H9 (cell line): ENCODE results near the gene HS1BP3. TPM values are rescaled to one million over a fixed set of nuclear protein-coding genes. Genes with fewer than 3 reads are reported as not detected.

Experiments used
- DNase-seq: peaks from one replicate; pipeline ENCODE4 v3.0.0-alpha.2; 2017
- H2AFZ ChIP-seq: one replicate; pipeline ENCODE4 v1.6.1; 2013; ENCODE audit warnings: mild to moderate bottlenecking, low read length, control low read depth, moderate library complexity
- H2AK5ac ChIP-seq: 2 replicates; pipeline ENCODE4 v1.6.1; 2013; ENCODE audit warnings: low read length, control low read depth, mixed read lengths; ENCODE audit not compliant: insufficient read length
- H2BK120ac ChIP-seq: one replicate; pipeline ENCODE4 v1.6.1; 2013; ENCODE audit warnings: low read depth, mild to moderate bottlenecking, low read length, control low read depth, inconsistent platforms; ENCODE audit not compliant: poor library complexity, severe bottlenecking
- H2BK12ac ChIP-seq: 2 replicates; pipeline ENCODE4 v1.6.1; 2013; ENCODE audit warnings: low read length, control low read depth, mixed read lengths, low read depth; ENCODE audit not compliant: insufficient read length
- H2BK15ac ChIP-seq: 2 replicates; pipeline ENCODE4 v1.6.1; 2013; ENCODE audit warnings: low read depth, low read length, control low read depth
- H2BK20ac ChIP-seq: one replicate; pipeline ENCODE4 v1.6.1; 2013; ENCODE audit warnings: low read depth, mild to moderate bottlenecking, low read length, control low read depth, inconsistent platforms; ENCODE audit not compliant: poor library complexity, severe bottlenecking
- H2BK5ac ChIP-seq: 2 replicates; pipeline ENCODE4 v1.6.1; 2013; ENCODE audit warnings: low read length, control low read depth, mixed read lengths; ENCODE audit not compliant: insufficient read length
- H3K14ac ChIP-seq: 2 replicates; pipeline ENCODE4 v1.6.1; 2013; ENCODE audit warnings: low read length, control low read depth; ENCODE audit not compliant: insufficient read depth
- H3K18ac ChIP-seq: 2 replicates; pipeline ENCODE4 v1.6.1; 2013; ENCODE audit warnings: low read depth, mild to moderate bottlenecking, mixed read lengths, low read length, control low read depth; ENCODE audit not compliant: insufficient read length
- H3K23ac ChIP-seq: 2 replicates; pipeline ENCODE4 v1.6.1; 2013; ENCODE audit warnings: low read length, control low read depth, mixed read lengths, low read depth; ENCODE audit not compliant: insufficient read length
- H3K23me2 ChIP-seq: 2 replicates; pipeline ENCODE4 v1.6.1; 2013; ENCODE audit warnings: low read depth, mild to moderate bottlenecking, mixed read lengths, low read length, control low read depth; ENCODE audit not compliant: insufficient read length, poor library complexity, severe bottlenecking
- H3K27ac ChIP-seq: 2 replicates; pipeline ENCODE4 v1.5.1; 2013; ENCODE audit warnings: low read length, control low read depth, mixed read lengths, low read depth; ENCODE audit not compliant: insufficient read length
- H3K27me3 ChIP-seq: 2 replicates; pipeline ENCODE4 v1.6.1; 2013; ENCODE audit warnings: low read length, control low read depth, inconsistent platforms; ENCODE audit not compliant: insufficient read depth
- H3K4ac ChIP-seq: 2 replicates; pipeline ENCODE4 v1.6.1; 2013; ENCODE audit warnings: low read depth, mild to moderate bottlenecking, control low read depth, inconsistent platforms, low read length, moderate library complexity
- H3K4me1 ChIP-seq: 2 replicates; pipeline ENCODE4 v1.6.1; 2013; ENCODE audit warnings: low read length, control low read depth, inconsistent platforms; ENCODE audit not compliant: insufficient read depth
- H3K4me2 ChIP-seq: 2 replicates; pipeline ENCODE4 v1.6.1; 2013; ENCODE audit warnings: low read length, control low read depth, mixed read lengths; ENCODE audit not compliant: insufficient read length, insufficient read depth
- H3K56ac ChIP-seq: 2 replicates; pipeline ENCODE4 v1.6.1; 2013; ENCODE audit warnings: low read depth, mild to moderate bottlenecking, mixed read lengths, low read length, control low read depth; ENCODE audit not compliant: insufficient read length
- H3K79me1 ChIP-seq: 2 replicates; pipeline ENCODE4 v1.6.1; 2013; ENCODE audit warnings: low read depth, mild to moderate bottlenecking, moderate library complexity, low read length, control low read depth, inconsistent platforms; ENCODE audit not compliant: insufficient read depth, poor library complexity, severe bottlenecking
- H3K79me2 ChIP-seq: 2 replicates; pipeline ENCODE4 v1.6.1; 2013; ENCODE audit warnings: low read length, control low read depth, inconsistent platforms; ENCODE audit not compliant: insufficient read depth
- H3K9ac ChIP-seq: 2 replicates; pipeline ENCODE4 v1.6.1; 2013; ENCODE audit warnings: low read length, control low read depth, mixed read lengths; ENCODE audit not compliant: insufficient read length; ENCODE audit errors: extremely low read depth
- H3K9me3 ChIP-seq: one replicate; pipeline ENCODE4 v1.6.1; 2013; ENCODE audit warnings: low read depth, low read length, inconsistent platforms; ENCODE audit not compliant: control insufficient read depth
- H3T11ph ChIP-seq: one replicate; pipeline ENCODE4 v1.6.1; 2013; ENCODE audit warnings: mild to moderate bottlenecking, low read length, control low read depth, inconsistent platforms
- H4K20me1 ChIP-seq: one replicate; pipeline ENCODE4 v1.6.1; 2013; ENCODE audit not compliant: control insufficient read depth, insufficient read length, insufficient read depth
- H4K5ac ChIP-seq: 2 replicates; pipeline ENCODE4 v1.6.1; 2013; ENCODE audit warnings: low read depth, mild to moderate bottlenecking, mixed read lengths, low read length, control low read depth; ENCODE audit not compliant: insufficient read length
- H4K8ac ChIP-seq: replicated peaks from 2 replicates; pipeline ENCODE4 v1.6.1; 2013; ENCODE audit warnings: low read length, control low read depth, mixed read lengths, low read depth; ENCODE audit not compliant: insufficient read length
- H4K91ac ChIP-seq: 2 replicates; pipeline ENCODE4 v1.6.1; 2013; ENCODE audit warnings: low read depth, mild to moderate bottlenecking, moderate library complexity, mixed read lengths, low read length, control low read depth; ENCODE audit not compliant: insufficient read length
- H3K27ac Mint-ChIP-seq, 3 experiments: 2 replicates in 2 of 3; 3 replicates in 1 of 3; pipeline ENCODE4 v1.8.0; 2020 to 2021; ENCODE audit warnings: mixed read lengths in 3 of 3, mild to moderate bottlenecking in 1 of 3, moderate library complexity in 1 of 3
- H3K27me3 Mint-ChIP-seq: 2 replicates; pipeline ENCODE4 v1.8.0; 2021; ENCODE audit warnings: low read depth, mild to moderate bottlenecking, moderate library complexity, mixed read lengths
- H3K36me3 Mint-ChIP-seq, 3 experiments: 2 replicates in 2 of 3; 3 replicates in 1 of 3; pipeline ENCODE4 v1.8.0; 2020 to 2021; ENCODE audit warnings: low read depth in 3 of 3, mixed read lengths in 3 of 3; ENCODE audit not compliant: insufficient read depth in 1 of 3
- H3K4me1 Mint-ChIP-seq, 2 experiments: 2 replicates each; pipeline ENCODE4 v1.8.0; 2020; ENCODE audit warnings: mixed read lengths in 2 of 2
- H3K4me3 Mint-ChIP-seq, 2 experiments: 2 replicates in 1 of 2; 3 replicates in 1 of 2; pipeline ENCODE4 v1.8.0; 2020 to 2021; ENCODE audit warnings: mild to moderate bottlenecking in 2 of 2, mixed read lengths in 2 of 2, moderate library complexity in 1 of 2
- H3K9me3 Mint-ChIP-seq, 2 experiments: 2 replicates in 1 of 2; 3 replicates in 1 of 2; pipeline ENCODE4 v1.8.0; 2020; ENCODE audit warnings: mild to moderate bottlenecking in 2 of 2, mixed read lengths in 2 of 2, moderate library complexity in 1 of 2
- WGBS: extraction: QIAGEN DNeasy Blood & Tissue Kit; methylation state at CpG from one replicate; pipeline ENCODE4 v1.1.7; 2013; ENCODE audit warnings: missing lambda C conversion rate, low lambda C conversion rate, mixed read lengths; ENCODE audit not compliant: insufficient read length; ENCODE audit errors: extremely low coverage; 5-methylcytosine and 5-hydroxymethylcytosine counted together
- total RNA-seq: library from RNA; stranded (reverse); gene quantifications from 2 replicates; pipeline ENCODE4 v1.2.1, GENCODE V29; 2021
- TF ChIP-seq, protein P1 (sequence below): fragments of 200-600 bp; sonication (generic); conservative IDR thresholded peaks from 3 replicates; pipeline ENCODE4 v1.8.0; 2021; ENCODE audit warnings: antibody characterized with exemption, mild to moderate bottlenecking

Gene HS1BP3
- total RNA-seq, 1 experiment from 2014 or later: 11.1 TPM

DNA sequence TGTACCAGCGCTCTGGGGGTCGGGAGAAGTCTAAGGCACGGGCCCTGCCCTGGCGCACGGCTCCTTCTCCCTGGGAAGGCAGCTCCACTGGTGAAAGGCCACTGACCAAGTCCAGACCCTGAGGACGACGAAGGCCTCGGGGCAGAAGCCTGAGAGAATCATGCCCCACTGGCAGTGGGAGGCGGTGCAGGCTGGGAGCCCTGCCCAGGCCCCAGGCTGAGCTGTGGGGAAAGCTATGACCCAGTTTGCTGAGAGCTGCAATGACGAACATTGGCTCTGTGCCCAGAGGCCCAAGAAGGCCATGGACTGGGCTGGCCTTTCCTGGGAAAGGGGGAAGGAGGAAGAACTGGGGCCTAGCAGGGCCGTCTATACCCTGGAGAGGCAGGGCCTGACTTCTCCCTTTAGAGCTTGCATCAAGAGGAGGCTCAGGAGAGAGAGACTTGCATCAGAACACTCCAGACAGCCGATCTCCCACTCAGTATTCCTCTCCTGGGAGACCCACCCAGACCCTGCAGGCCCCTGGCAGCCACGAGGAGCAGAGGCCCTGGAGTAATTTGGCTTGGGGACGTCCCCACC is 32.9 kb downstream of the HS1BP3 start:
- H3K27ac ChIP-seq: no peak overlapping the region
- DNase-seq: no peak

More for the DNA sequence above, 32.9 kb downstream of the HS1BP3 start:
- no peak overlapping the region for H4K8ac ChIP-seq
- no peak overlapping the region; the same call in 1 of the 2 replicates for H3K14ac ChIP-seq
- no peak overlapping the region for H3K9ac ChIP-seq
- no peak overlapping the region for H2BK5ac ChIP-seq
- H3K18ac ChIP-seq: no peak overlapping the region
- H3K27me3 Mint-ChIP-seq: peaks cover 3% of the 10 kb centered on the region; the same call in 1 of the 2 replicates
- H2BK20ac ChIP-seq: no peak overlapping the region
- no peak overlapping the region for H3K4ac ChIP-seq
- H3K9me3 Mint-ChIP-seq: no peaks in the 10 kb centered on the region
- no peak overlapping the region for H3K23ac ChIP-seq
- WGBS: no CpG with 5 or more reads among the region's 14 CpGs
- H3K4me1 Mint-ChIP-seq: peaks cover 22 to 31% of the 10 kb centered on the region in 2 experiments
- TF ChIP-seq, protein P1, sequence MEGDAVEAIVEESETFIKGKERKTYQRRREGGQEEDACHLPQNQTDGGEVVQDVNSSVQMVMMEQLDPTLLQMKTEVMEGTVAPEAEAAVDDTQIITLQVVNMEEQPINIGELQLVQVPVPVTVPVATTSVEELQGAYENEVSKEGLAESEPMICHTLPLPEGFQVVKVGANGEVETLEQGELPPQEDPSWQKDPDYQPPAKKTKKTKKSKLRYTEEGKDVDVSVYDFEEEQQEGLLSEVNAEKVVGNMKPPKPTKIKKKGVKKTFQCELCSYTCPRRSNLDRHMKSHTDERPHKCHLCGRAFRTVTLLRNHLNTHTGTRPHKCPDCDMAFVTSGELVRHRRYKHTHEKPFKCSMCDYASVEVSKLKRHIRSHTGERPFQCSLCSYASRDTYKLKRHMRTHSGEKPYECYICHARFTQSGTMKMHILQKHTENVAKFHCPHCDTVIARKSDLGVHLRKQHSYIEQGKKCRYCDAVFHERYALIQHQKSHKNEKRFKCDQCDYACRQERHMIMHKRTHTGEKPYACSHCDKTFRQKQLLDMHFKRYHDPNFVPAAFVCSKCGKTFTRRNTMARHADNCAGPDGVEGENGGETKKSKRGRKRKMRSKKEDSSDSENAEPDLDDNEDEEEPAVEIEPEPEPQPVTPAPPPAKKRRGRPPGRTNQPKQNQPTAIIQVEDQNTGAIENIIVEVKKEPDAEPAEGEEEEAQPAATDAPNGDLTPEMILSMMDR: no peak; the same call in 2 of the 3 replicates
- H4K20me1 ChIP-seq: no peaks in the 10 kb centered on the region
- H3K9me3 ChIP-seq: no peaks in the 10 kb centered on the region
- H3K4me2 ChIP-seq: no peak overlapping the region
- peaks cover 3% of the 10 kb centered on the region for H3K23me2 ChIP-seq
- H3K4me3 Mint-ChIP-seq: no peak overlapping the region
- no peak overlapping the region for H2BK15ac ChIP-seq
- H3K56ac ChIP-seq: no peak overlapping the region
- no peak overlapping the region for H4K91ac ChIP-seq
- H3K27me3 ChIP-seq: no peaks in the 10 kb centered on the region
- no peak overlapping the region for H3T11ph ChIP-seq
- no peak overlapping the region for H2AFZ ChIP-seq
- no peak overlapping the region for H2BK12ac ChIP-seq
- H2BK120ac ChIP-seq: no peak overlapping the region
- no peaks in the 10 kb centered on the region for H3K79me1 ChIP-seq
- no peak overlapping the region for H2AK5ac ChIP-seq
- H3K27ac Mint-ChIP-seq: no peak overlapping the region
- H3K4me1 ChIP-seq: peaks cover 3% of the 10 kb centered on the region; the same call in 1 of the 2 replicates
- H3K79me2 ChIP-seq: no peaks in the 10 kb centered on the region
- peaks cover 0 to 8% (median 6%) of the 10 kb centered on the region in 3 experiments; a peak in 3 of 7 replicates for H3K36me3 Mint-ChIP-seq
- no peak overlapping the region for H4K5ac ChIP-seq
